Hematopoietic multipotent progenitor cell (in vitro differentiated cells): ENCODE results near the gene EIF6. TPM values are rescaled to one million over a fixed set of nuclear protein-coding genes. Genes with fewer than 3 reads are reported as not detected.

Experiments
- DNase-seq, 3 donors: peaks; one replicate each; pipeline ENCODE4 v3.0.0-alpha.2; 2011 to 2015; ENCODE audit warnings: low read depth in 2 of 3, low spot score in 2 of 3
- total RNA-seq: library from RNA; depleted of rRNA; stranded (reverse); fragments of >200 nt; gene quantifications from one replicate; pipeline ENCODE4 v1.2.3, GENCODE V29; 2012

Gene EIF6
- total RNA-seq, 1 donor: 233 TPM

DNA sequence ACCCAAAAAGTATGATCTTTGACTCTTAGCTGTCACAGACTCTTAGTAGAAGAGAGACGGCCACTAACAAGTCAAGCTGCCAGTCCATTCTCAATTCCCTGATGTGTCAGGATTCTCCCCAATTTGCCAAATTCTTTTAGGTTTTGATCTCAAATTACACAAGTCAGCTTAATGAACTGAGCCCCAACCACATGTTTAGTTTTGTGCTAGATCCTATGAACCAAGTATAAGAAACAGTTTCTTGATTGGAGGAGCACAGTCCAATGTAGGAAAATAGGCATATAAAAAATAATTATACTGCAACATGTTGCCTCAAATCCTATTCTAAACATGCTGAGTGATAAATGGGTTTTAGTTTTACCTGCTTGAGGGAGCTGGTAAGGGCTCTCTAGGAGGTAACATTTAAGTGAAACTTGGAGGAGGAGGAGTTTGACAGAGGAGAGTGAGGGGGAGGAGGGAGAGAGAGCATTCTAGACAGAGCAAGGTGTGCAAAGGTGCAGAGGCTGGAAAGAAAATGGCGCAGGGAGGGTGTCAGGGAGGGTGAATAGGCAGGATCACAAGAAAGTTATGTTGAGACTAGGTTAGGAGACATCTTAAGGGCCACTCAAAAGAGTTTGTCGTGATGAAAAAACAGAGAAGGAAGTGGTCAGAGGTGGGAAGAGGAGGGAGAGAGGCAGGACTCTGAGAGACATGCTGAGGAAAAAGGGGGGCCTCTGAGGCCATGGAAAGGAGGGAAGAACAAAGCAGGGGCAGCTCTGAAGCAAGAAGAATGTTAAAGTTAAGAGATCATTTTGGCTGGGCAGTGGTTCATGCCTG is 30.5 kb upstream of the EIF6 start:
- peak in 1 of 3 donors; percentile 8 for DNase-seq

DNA sequence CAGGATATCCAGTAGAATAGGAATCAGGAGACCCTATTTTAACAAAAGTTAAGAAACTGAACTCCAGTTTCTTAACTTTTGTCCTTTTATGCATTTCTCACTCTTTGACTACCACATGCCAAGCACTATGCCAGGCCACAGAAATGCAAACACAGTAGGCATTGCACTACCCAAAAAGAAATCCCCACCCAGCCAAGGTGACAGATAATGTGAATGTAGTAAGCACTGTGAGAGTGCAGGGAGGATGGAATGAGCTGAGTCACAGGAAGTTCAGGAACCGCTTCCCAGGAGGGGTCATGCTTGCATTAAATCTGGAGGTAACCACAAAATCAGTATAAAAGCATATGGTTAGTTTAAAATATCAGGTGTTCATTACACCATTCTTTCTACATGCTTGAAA is 27.7 kb upstream of the EIF6 start:
- no peak for DNase-seq

DNA sequence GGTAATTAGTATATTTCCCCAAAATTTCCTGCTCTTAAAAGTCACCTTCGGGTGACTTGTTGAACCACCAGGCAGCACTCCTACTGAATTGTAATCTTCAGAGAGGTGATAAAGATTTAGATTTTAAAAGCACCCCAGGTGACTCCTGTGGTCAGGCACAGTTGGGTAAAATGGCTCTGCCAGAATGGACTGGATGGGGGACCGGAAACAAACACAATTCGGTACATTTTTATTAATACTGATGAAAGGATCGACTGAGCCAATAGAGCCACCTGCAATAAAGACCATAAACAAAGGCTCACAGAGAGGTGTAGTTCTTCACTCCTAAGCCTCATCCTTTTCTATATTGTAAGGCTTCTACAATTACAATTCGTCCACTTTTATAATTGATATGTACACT is 27.2 kb upstream of the EIF6 start:
- no peak for DNase-seq

- no peak for DNase-seq
Observed at GRCh38 chr20:35311409-35311808, 26.8 kb upstream of the EIF6 start.

DNA sequence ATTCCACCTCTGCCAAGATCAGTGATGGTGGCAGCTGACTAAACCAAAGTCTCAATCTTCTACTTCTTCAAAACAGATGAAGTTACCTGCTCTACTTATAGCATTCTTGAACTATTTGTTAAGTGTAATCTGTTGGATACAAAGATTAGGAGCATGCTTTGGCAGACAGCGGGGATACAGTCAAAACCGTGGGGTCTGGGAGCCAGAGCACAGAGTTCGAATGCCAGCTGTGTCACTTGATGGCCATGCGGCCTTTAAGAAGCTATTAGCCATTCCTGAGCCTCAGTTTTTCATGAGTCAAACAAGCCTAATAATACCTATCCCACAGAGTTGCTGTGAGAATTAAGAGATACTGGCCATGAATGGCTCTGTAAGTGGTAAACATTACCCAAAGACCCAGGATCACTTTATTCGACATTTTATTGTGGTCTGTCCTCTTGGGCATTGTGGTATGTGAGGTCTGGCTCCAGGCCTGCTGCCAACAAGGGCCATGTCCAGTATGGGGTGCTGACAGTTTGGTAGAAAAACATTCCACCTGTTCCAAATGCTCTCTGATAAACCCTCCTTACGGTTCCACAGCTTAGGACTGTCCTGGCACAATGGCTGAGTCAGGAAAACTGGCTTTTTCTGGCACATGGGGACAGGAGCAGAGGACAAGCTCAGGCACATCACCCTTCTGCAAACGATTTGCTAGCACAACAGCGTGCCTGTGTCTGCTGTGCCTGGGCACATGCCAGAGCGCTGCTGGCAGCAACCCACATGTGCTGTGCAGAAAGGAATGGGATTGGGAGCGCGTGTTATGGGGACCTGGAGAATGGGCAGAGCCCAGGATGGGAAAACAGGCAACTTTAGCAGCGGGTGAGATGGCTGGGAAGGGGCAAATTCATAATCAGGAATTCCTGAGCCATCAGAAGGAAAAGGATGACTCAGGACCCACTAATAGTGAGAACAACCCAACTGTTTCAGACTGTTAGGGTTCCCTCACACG is 23.4 kb upstream of the EIF6 start:
- DNase-seq: no peak

DNA sequence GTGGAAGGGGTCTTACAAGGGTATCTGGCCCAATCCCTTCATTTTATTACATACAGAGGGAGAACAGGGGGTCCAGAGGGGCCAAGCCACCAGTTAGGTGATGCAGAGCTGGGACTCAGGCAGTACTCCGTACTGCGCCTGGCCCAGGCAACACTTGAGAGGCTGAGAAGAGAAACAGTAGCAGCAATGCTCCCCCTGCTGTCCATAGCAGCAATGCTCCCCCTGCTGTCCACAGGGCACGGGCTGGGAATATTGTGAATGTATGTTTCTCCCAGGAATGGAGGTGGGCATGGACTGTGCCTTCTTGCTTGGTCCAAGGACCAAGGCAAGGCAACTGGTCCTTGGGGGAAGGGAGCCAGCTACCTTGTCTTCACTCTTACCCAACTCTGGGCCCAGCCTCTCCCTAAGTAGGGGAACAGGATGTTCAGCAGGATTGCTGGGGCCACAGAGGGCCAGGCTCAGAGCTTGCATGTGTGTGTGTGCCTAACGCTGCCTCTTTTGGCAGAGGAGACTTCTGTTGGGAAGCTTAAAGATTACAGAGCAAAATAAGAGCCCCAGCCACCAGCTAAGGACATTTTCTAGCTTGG is 22.5 kb upstream of the EIF6 start:
- peak in 2 of 3 donors; percentile 45 to 53 for DNase-seq

GRCh38 chr20:35305682-35306556 is 21.3 kb upstream of the EIF6 start:
- DNase-seq: no peak

DNA sequence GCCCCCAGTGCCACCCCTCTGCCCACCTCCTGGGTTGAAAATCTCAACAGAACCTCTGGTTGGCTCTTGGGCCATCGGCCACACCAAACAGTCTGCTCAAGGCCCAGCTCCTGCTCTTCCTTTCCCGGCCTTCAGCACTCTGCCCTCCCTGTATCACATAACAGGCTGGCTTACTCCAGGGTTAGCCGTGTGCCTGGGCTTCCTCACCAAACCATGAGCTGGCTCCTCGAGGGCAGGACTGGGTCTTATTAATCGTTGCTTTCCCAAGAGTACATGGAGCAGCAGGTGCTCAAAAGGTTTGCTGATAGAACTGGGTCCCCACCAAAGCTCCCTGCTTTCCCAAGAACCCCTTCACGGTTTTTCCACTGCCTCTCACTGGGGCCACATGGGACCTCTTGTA is 20.4 kb upstream of the EIF6 start:
- DNase-seq: no peak

DNA sequence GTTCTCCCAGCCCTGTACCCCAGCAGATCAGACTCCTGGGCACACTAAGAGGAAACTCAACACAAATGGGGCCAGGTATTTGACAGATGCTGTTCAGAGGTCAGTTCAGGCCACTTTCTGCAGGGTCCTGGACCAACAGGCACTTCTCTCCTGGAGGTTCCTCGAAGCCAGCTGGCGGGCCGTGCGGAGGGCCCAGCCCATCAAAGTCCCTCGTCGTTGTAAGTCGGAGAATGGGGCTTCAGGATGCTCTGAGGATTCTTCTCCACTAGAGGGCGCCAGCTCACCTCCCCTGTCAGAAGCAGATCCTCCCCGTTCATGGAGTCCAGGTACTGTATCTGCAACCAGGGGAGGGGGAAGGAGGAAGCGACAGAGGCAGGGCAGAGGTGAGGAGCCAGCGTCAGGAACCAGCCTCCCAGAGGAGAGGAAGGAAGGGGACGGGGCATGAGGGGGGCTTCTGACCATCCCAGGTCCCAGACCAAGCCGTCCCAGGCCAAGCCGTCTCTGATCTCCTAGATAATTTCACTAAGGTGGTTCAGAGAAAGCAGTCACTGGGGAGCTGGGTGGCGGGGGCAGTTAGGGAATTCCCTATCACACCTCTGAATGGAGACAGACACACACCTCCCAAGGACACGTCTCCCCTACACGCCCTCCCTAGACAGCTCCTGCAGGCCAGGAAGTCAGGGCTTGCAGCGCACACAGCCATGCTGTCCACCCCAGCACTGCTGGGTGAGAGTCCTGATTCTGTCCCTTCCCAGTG is 19.3 kb upstream of the EIF6 start:
- DNase-seq: peak; percentile 71 to 89 (median 84)

DNA sequence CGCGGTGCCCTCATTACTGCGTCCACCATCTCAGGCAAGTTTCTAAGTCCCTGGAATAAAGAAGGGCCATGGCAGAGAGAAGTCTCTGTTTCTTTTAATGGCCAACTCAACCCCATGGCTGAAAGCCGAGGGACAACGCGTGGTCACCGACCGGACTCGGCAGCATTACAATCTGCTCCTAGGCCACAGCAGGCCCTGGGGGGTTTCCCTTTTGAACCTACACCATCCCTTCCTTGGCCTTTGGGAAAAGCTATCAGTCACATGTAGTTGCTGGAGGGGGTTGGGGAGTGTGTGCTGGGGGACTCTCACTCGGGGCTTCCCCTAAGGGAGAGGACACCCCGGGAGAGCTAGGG is 18.8 kb upstream of the EIF6 start:
- DNase-seq: no peak

- no peak for DNase-seq
Observed at GRCh38 chr20:35302421-35303335, 18.1 kb upstream of the EIF6 start.

- no peak for DNase-seq
Observed at GRCh38 chr20:35301426-35301825, 16.9 kb upstream of the EIF6 start.

- no peak for DNase-seq
Observed at GRCh38 chr20:35300469-35301262, 16.1 kb upstream of the EIF6 start.

- DNase-seq: no peak
Observed at GRCh38 chr20:35299780-35300179, 15.2 kb upstream of the EIF6 start.

DNA sequence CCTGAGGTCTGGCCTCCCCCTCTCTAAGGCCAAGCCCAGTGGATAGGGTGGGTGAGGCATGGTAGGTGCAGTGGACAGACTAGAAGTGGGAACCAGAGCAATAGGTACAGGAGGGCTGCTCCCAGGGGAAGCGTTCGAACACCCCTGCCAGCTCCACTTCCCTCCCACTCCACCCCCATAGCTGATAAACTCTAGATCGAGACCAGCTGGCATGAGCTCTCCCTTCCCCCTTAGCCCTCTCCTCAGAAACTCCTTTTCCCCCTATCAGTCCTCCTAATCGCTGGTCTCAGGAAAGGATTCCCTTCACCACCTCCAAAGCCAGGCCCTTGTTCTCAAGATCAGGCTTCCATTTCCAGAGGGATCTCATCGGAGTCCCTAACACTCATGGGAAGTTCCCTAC is 13.7 kb upstream of the EIF6 start:
- DNase-seq: no peak

DNA sequence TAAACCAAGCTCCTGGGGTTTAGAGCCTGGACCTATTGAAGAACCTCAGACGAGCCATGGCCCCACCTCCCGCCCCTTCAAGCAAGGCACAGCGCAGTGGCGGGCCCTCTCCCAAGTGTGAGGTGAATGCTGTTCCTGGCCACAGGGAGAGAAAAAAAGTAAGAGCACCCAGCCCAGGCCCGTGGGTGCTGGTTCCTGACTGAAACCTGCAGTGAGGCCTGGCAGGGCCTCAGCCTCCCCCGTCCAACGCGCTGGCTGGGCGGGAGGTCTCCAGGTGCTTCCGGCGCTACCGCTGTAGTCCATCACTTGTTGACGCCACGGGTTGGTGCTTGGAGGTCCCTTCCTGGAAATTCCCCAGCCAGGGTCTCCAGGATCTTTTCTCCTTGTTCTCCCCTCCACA is 13.2 kb upstream of the EIF6 start:
- DNase-seq: no peak

DNA sequence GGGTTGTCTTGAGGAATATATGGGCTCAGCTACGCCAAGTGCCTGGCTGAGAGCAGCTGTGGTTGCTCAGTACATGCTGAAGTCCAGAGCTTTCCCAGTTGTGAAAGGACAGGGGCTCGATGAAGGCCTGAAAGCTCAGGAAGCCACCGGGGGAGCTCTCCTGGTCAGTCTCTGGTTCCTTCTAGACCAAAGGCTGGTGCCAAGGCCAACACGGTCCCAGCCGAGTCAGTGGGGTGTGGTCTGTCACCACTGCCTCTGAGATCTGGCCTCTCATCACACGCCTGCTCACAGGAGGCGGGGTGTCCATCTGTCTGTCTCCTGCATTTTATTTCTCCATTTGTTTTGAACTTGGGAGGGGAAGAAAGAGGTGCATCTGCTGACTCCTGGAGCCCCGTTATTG is 12.6 kb upstream of the EIF6 start:
- no peak for DNase-seq

DNA sequence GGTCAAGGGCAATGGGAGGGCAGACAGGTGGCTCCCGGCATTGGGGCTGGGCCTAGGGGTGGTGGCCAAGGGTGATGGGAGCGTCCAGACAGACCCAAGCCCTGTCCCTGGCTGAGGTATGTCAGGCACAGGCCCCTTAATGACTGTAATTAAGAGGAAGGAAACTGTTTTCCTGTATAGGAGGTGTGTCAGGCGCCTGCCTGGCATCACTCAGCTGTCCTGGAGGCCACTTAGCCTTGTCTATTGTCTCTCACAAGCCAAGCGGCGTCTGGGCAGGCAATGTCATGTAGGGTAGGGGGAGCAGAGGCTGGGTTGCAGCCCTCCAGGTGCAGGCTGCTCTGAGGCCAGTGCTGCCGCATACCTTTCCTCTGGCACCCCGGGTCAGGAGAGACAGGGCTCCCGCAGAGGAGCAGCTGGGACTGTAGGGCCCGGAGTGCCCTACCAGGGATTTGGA is 11.6 kb upstream of the EIF6 start:
- DNase-seq: no peak
